Osteocyte (in vitro differentiated cells): ENCODE data around the gene SSR3. TPM values are rescaled to one million over a fixed set of nuclear protein-coding genes. Genes with fewer than 3 reads are reported as not detected.

ENCODE experiments used
- DNase-seq: peaks from one replicate; pipeline ENCODE4 v3.0.0; 2021; ENCODE audit warnings: mixed read lengths; ENCODE audit not compliant: unreplicated experiment; ENCODE audit errors: extremely low spot score
- H3K27ac Mint-ChIP-seq: one replicate; pipeline ENCODE4 v1.8.0; 2021; ENCODE audit warnings: mild to moderate bottlenecking, mixed read lengths; ENCODE audit not compliant: unreplicated experiment
- H3K27me3 Mint-ChIP-seq: one replicate; pipeline ENCODE4 v1.8.0; 2021; ENCODE audit warnings: mixed read lengths; ENCODE audit not compliant: unreplicated experiment
- H3K36me3 Mint-ChIP-seq: one replicate; pipeline ENCODE4 v1.8.0; 2021; ENCODE audit warnings: mixed read lengths; ENCODE audit not compliant: unreplicated experiment
- H3K4me1 Mint-ChIP-seq: one replicate; pipeline ENCODE4 v1.8.0; 2021; ENCODE audit warnings: mixed read lengths; ENCODE audit not compliant: unreplicated experiment
- H3K4me3 Mint-ChIP-seq: one replicate; pipeline ENCODE4 v1.8.0; 2021; ENCODE audit warnings: mild to moderate bottlenecking, moderate library complexity, mixed read lengths; ENCODE audit not compliant: unreplicated experiment
- H3K9me3 Mint-ChIP-seq: one replicate; pipeline ENCODE4 v1.8.0; 2021; ENCODE audit warnings: mixed read lengths; ENCODE audit not compliant: unreplicated experiment
- total RNA-seq: library from RNA; stranded (reverse); gene quantifications from 2 replicates; pipeline ENCODE4 v1.2.1, GENCODE V29; 2021
- TF ChIP-seq, protein P1 (sequence below): fragments of 200-600 bp; sonication (generic); IDR thresholded peaks from 2 replicates; pipeline ENCODE4 v1.5.0; 2021; ENCODE audit warnings: antibody characterized with exemption, mild to moderate bottlenecking, moderate library complexity

SSR3 gene
- total RNA-seq, 1 donor from 2014 or later: 208 TPM

DNA sequence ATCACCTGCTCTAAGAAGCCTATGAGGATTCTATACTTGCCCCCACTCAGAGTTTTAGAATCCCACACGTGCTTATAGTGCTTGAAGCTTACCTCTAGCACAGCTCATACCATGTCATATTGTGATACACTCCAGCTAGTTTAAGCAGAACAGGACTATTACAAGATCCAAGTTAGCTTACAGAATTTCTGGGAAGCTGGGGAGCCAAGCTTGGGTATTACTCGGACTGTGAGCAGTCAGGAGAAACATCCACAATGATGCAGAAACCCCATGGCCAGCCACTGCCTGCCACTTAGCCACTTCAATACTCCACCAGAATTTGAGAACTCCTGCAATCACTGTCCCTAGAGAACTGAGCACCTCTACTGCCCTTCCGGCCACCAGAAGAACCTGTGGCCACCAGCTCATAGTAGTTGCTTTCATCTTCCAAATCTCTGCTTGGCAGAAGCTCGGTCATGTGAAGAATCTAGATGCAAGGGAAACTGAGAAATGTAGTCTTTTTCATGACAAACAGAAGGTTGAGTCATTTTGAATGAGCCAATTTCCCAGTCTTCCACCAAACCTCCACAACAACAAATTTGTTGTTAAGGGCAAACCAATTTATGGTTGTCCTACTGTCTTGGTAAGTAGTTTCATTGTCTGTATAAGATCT is 27.7 kb upstream of the SSR3 start:
- Mint-ChIP-seq H3K4me3 (no peak overlapping the region), H3K36me3 (no peaks in the 10 kb centered on the region), H3K27ac (no peak overlapping the region), H3K9me3 (no peaks in the 10 kb centered on the region), H3K4me1 (peaks cover 3% of the 10 kb centered on the region), H3K27me3 (no peaks in the 10 kb centered on the region)
- no peak for DNase-seq
- TF ChIP-seq, protein P1, sequence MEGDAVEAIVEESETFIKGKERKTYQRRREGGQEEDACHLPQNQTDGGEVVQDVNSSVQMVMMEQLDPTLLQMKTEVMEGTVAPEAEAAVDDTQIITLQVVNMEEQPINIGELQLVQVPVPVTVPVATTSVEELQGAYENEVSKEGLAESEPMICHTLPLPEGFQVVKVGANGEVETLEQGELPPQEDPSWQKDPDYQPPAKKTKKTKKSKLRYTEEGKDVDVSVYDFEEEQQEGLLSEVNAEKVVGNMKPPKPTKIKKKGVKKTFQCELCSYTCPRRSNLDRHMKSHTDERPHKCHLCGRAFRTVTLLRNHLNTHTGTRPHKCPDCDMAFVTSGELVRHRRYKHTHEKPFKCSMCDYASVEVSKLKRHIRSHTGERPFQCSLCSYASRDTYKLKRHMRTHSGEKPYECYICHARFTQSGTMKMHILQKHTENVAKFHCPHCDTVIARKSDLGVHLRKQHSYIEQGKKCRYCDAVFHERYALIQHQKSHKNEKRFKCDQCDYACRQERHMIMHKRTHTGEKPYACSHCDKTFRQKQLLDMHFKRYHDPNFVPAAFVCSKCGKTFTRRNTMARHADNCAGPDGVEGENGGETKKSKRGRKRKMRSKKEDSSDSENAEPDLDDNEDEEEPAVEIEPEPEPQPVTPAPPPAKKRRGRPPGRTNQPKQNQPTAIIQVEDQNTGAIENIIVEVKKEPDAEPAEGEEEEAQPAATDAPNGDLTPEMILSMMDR: no peak

DNA sequence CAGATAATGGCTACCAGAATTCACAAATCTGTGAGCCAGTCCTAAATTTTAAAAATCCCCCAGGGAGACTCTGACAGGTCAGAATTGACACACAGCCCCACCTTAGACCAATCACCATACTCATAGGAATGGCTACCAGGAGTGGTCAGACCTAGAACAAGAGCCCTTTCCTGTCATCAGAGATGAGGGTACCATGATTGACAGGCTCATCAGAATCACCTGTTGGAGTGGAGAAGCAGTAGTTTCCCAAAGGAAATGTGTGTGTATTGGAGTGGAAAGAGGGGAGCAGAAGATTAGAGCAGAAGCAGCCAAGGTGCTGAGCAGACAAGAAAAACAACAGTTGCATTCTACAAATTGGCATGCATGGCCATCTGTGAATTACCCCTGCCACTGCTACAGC is 27.0 kb upstream of the SSR3 start:
- Mint-ChIP-seq H3K27me3 (no peaks in the 10 kb centered on the region), H3K4me1 (peaks cover 7% of the 10 kb centered on the region), H3K4me3 (no peak overlapping the region), H3K9me3 (no peaks in the 10 kb centered on the region), H3K27ac (no peak overlapping the region), H3K36me3 (no peaks in the 10 kb centered on the region)
- TF ChIP-seq, protein P1: no peak
- DNase-seq: no peak

DNA sequence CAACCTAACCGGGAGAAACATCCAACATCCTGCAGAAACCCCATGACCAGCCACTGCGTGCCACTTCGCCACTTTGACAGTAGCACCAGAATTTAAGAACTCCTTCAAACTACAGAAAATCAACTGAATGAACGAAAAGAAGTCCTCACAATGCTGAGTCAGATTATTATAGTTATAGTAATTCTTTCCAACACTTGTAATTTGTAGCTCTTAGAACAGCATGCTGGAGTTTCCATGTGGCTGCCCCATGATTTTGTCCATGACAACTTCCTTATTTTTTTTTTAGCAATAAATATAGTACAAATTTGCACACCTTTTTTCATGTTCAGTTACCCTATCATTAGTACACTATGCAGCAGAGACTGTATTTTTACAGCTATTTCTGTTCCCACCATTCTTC is 26.1 kb upstream of the SSR3 start:
- TF ChIP-seq, protein P1: no peak
- peaks cover 7% of the 10 kb centered on the region for H3K4me1 Mint-ChIP-seq

DNA sequence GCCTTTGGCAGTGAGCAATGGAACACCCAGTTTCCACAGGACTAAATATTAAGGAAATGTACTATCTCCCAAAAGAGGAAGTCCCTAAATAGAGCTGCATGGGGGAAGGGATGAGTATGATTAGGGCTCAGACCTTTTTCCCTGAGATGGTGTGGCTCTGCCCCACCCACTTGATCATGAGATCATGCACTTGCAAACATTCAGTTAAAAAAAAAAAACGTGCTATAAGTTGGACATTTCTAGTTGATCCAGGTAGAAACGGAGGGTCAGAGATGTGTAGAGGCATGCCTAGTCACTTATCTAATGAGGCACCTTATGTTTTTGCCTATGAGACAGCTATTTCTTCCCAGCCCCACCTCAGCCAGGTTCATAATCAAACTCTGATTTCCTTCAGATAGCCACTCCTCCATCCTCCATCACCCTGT is 24.5 kb upstream of the SSR3 start:
- Mint-ChIP-seq H3K9me3 (no peaks in the 10 kb centered on the region), H3K4me1 (peaks cover 7% of the 10 kb centered on the region), H3K36me3 (no peaks in the 10 kb centered on the region), H3K4me3 (no peak overlapping the region), H3K27ac (no peak overlapping the region), H3K27me3 (no peaks in the 10 kb centered on the region)
- TF ChIP-seq, protein P1: no peak
- no peak for DNase-seq

More for the DNA sequence above, 26.1 kb upstream of the SSR3 start:
- Mint-ChIP-seq H3K9me3 (no peaks in the 10 kb centered on the region), H3K36me3 (no peaks in the 10 kb centered on the region), H3K27me3 (no peaks in the 10 kb centered on the region), H3K27ac (no peak overlapping the region), H3K4me3 (no peak overlapping the region)
- DNase-seq: no peak

DNA sequence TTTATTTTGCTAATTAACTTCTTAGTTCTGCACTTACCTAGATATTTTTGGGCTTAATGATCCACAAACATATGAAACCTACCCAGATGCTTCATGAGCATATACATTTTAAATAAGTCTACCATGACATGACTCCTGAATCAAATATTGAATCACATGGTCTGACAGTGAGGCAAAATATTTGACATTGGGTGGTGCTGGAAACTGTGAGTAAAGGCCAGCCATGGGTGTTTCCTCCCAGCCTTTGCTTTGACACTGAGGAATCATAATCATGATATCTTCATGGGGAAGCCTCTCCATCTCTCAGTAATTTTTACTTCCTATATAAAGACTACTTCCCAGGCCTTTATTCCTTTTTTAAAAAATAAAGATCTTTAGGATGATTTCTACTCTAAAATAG is 22.8 kb upstream of the SSR3 start:
- no peaks in the 10 kb centered on the region for H3K9me3 Mint-ChIP-seq
- no peak overlapping the region for H3K4me3 Mint-ChIP-seq
- no peak for DNase-seq
- TF ChIP-seq, protein P1: no peak
- H3K36me3 Mint-ChIP-seq: no peaks in the 10 kb centered on the region
- no peak overlapping the region for H3K27ac Mint-ChIP-seq
- peaks cover 7% of the 10 kb centered on the region for H3K4me1 Mint-ChIP-seq
- no peaks in the 10 kb centered on the region for H3K27me3 Mint-ChIP-seq
